ENCODE measurements around the gene MAPK8IP2. TPM values are rescaled to one million over a fixed set of nuclear protein-coding genes. Genes with fewer than 3 reads are reported as not detected.

Gene MAPK8IP2
- total and polyA plus RNA-seq, 3 donors from 2014 or later: 12.7 to 36.9 (median 34.9) TPM

DNA sequence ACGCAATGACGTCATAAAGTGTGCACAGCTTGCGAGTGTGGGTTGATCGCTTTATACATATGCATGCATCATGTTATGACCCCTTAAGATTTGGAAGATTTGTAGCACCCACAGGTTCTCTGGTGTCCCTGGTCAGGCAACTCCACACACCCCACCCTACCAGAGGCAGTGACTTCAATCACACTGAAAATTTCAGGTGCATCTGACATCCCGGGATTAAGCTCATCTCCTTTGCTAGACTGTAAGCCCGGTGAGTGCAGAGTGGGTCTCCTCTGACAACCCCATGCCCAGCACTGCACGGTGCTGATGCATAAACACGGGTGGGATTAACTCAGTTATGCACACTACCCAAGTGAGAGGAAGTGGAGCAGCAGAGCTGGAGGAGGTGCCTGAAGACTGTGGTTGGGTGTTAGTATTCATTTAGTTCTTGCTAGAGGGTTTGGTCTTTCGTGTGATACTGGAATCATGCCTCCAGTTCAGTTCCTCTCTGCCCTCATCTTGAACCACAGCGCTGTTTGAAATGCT, 20.8 kb downstream of the MAPK8IP2 start:
- 46 to 63% methylated on average over 10 of the region's 10 CpGs for WGBS, 2 donors
- H3K4me1 ChIP-seq: peaks cover 9% of the 10 kb centered on the region
- H3K4me3 ChIP-seq: no peak overlapping the region
- no peak for DNase-seq
- intact Hi-C loops (cut with DNase I; ENCODE audit: low total_unique reads): no loop called here
- H3K27me3 ChIP-seq: no peaks in the 10 kb centered on the region
- no peaks in the 10 kb centered on the region for H3K36me3 ChIP-seq (ENCODE audit: low read depth, missing control alignments)
- no peak overlapping the region for H3K27ac ChIP-seq
- TF ChIP-seq POLR2A (IDR thresholded peaks at IDR 0.05) (no peak), CTCF (IDR thresholded peaks at IDR 0.05) (no peak)
- H3K9me3 ChIP-seq: no peaks in the 10 kb centered on the region

DNA sequence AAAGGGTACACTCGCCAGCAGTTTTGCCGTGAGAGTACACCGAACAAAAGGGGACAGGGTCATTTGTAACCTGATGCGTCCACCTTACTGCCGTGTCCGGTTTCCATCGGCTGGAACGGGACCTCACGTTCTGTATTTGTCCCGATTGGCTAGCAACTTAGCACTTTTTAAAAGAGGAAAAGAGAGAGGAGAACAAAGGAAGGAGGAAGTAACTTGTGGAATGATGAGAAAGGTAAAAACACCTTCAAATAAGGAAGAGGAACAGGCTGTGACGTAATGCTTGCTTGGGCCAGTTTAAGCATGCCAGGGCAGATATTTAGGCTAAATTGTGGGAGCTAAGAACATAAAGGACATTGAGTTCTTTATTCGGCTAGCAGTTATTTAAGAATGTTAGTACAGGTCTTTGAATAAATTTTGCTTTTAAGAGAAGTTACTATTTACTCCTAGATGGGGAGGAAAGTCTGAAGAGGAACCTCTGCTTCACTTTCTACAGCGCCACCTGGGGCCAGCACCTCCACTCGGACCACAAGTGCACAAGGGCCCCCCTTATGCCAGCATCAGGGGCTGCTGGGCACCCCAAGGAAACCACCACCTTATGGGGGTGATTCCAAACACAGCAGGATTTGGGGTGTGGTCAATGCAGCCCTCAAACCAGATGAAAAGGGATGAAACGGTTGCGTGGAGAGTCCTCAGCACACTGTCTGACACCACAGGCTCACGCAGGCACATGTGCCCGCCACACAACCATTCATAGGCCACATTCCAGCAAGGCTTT, 21.5 kb downstream of the MAPK8IP2 start:
- 18 to 33% methylated on average over 14 to 18 of the region's 18 CpGs for WGBS, 2 donors
- TF ChIP-seq CTCF (IDR thresholded peaks at IDR 0.05): peak in 1 of 3 experiments; percentile 9
- TF ChIP-seq POLR2A (IDR thresholded peaks at IDR 0.05): no peak
- Histone ChIP-seq H3K36me3 (ENCODE audit: low read depth, missing control alignments) (no peaks in the 10 kb centered on the region), H3K4me1 (peaks cover 9% of the 10 kb centered on the region), H3K27ac (no peak overlapping the region), H3K4me3 (no peak overlapping the region), H3K27me3 (no peaks in the 10 kb centered on the region), H3K9me3 (no peaks in the 10 kb centered on the region)
- intact Hi-C loops (cut with DNase I; ENCODE audit: low total_unique reads): no loop called here
- DNase-seq: no peak

GRCh38 chr22:50622723-50623327, 22.2 kb downstream of the MAPK8IP2 start:
- Histone ChIP-seq H3K36me3 (ENCODE audit: low read depth, missing control alignments) (no peaks in the 10 kb centered on the region), H3K4me3 (no peak overlapping the region), H3K9me3 (no peaks in the 10 kb centered on the region), H3K27me3 (no peaks in the 10 kb centered on the region), H3K27ac (no peak overlapping the region), H3K4me1 (peaks cover 9% of the 10 kb centered on the region)
- DNase-seq: no peak
- WGBS, 2 donors: 60 to 84% methylated on average over 11 to 16 of the region's 16 CpGs
- TF ChIP-seq POLR2A (IDR thresholded peaks at IDR 0.05) (no peak), CTCF (IDR thresholded peaks at IDR 0.05) (no peak)
- intact Hi-C loops (cut with DNase I; ENCODE audit: low total_unique reads): no loop called here

- TF ChIP-seq POLR2A (IDR thresholded peaks at IDR 0.05) (no peak), CTCF (IDR thresholded peaks at IDR 0.05) (no peak)
- no peak for DNase-seq
- intact Hi-C loops (cut with DNase I; ENCODE audit: low total_unique reads): no loop called here
- Histone ChIP-seq H3K27ac (no peak overlapping the region), H3K4me1 (peaks cover 9% of the 10 kb centered on the region), H3K9me3 (no peaks in the 10 kb centered on the region), H3K4me3 (no peak overlapping the region), H3K36me3 (ENCODE audit: low read depth, missing control alignments) (no peaks in the 10 kb centered on the region), H3K27me3 (no peaks in the 10 kb centered on the region)
- WGBS, 2 donors: 70 to 73% methylated on average over 12 to 16 of the region's 16 CpGs
Observed at GRCh38 chr22:50624347-50625130, 23.9 kb downstream of the MAPK8IP2 start.
